ENCODE results near the gene PDIA6.

DNA sequence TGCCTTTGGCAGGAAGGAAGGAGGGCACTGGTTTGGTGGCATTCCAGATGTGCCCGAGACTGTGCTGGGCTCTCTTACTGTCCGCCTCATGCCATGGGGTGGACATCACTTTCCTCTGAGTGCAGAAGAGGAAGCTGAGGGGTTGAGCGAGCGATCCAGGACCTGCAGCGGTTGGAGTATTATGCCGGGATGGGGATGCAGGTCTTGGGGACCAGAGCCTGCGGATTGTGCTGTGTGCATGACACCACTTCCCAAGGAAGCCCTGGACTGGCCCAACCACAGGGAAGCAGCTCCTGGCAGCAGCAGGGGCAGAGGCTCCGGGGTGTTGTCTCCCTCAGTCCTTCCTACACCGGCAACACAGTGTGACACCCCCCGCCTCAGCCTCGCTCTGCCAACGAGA lies 46.7 kb downstream of the PDIA6 start:
- TF ChIP-seq, protein P1, sequence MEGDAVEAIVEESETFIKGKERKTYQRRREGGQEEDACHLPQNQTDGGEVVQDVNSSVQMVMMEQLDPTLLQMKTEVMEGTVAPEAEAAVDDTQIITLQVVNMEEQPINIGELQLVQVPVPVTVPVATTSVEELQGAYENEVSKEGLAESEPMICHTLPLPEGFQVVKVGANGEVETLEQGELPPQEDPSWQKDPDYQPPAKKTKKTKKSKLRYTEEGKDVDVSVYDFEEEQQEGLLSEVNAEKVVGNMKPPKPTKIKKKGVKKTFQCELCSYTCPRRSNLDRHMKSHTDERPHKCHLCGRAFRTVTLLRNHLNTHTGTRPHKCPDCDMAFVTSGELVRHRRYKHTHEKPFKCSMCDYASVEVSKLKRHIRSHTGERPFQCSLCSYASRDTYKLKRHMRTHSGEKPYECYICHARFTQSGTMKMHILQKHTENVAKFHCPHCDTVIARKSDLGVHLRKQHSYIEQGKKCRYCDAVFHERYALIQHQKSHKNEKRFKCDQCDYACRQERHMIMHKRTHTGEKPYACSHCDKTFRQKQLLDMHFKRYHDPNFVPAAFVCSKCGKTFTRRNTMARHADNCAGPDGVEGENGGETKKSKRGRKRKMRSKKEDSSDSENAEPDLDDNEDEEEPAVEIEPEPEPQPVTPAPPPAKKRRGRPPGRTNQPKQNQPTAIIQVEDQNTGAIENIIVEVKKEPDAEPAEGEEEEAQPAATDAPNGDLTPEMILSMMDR (IDR thresholded peaks at IDR 0.05): no peak
- no peak for TF ChIP-seq POLR2A (IDR thresholded peaks at IDR 0.05)
